CD4-positive, alpha-beta T cell treated with Interleukin-1 beta for 1 hour (primary cell): Measurements from ENCODE around the gene TNIK.

ENCODE experiments used
- DNase-seq, 2 donors: peaks; one replicate each; pipeline ENCODE4 v3.0.0-alpha.2; 2020 to 2022

TNIK gene

DNA sequence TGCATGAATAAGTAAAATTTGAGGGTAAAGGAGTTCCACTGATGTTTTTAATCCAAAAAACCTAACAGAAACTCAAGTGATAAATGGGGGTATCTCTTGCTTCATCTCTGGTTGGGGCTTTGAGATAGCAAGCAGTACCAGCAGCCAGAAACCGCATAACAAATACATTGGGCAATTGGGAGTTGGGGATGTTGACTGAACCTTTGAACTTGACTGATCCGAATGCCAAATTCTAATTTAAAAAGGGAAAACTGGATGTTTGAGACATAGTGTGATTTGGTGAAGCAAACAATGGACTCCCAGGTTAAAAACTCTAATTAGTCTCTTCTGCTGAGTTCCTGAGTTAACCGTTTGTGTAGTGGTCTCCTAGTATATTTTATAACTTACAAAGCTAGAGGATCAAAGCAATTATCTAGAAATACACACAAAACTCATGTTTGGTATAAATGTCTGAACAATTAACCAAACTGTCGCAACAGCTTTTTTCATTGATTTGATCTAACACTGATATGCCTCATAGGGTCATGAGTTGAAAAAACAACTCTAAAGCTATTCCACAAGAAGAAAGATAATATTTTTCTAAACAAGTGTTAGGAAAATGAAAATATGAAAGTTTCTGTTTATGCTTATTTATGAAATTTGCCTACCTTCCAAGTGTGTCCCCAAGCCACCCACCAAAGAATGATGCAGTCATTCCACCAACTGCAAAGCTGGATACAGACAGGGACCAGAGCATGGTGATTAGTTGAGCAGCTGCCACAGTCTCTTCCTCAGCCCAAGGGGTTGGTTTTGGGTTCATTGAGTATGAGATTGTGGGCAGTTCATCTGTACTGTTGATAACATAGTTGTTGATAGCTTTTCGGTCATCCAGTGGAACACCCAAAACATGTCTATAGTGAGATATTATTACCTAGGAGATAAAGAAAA, 446.1 kb downstream of the TNIK start:
- no peak for DNase-seq

- DNase-seq, result no peak
Measured at GRCh38 chr3:171011873-171012336, 448.3 kb downstream of the TNIK start.
